K562 (cell line): Measurements from ENCODE around the gene SYNPO2. TPM values are rescaled to one million over a fixed set of nuclear protein-coding genes. Genes with fewer than 3 reads are reported as not detected.

Source experiments
- ATAC-seq: fragments of 200-7000 bp; cut with Tn5 transposase; 3 replicates; pipeline ENCODE4 v1.9.1; 2020; ENCODE audit warnings: moderate library complexity
- BruUV-seq: library from RNA; stranded (reverse); fragments of 400-500 nt; replicated peaks from 2 replicates; lab custom pipeline; 2021; lab: Mats Ljungman, UMichigan
- CTCF ChIA-PET: fragments of 300-600 bp; formaldehyde crosslinking; extraction: SDS; loops from one replicate; lab custom pipeline; 2021; ENCODE audit warnings: low intra/inter-chr PET ratio; lab: Yijun Ruan, JAX
- POLR2A ChIA-PET: fragments of 300-600, 350-650 bp; sonication (Branson Sonifier 250); formaldehyde crosslinking; extraction: SDS; loops from one replicate; lab custom pipeline; 2021; ENCODE audit warnings: antibody characterized with exemption, inconsistent platforms; lab: Yijun Ruan, JAX
- DNase-seq, 4 experiments: peaks; one replicate each; pipeline versions ENCODE4 v3.0.0 to v3.0.0-alpha.2; 2011 to 2018; ENCODE audit warnings: low spot score in 3 of 4, mixed read lengths in 3 of 4; ENCODE audit errors: extremely low read depth in 1 of 4
- FAIRE-seq: peaks from 2 replicates; lab custom pipeline; 2011; peaks lifted over from hg19 to GRCh38; lab: Jason Lieb, UNC
- H2AFZ ChIP-seq: 2 replicates; pipeline ENCODE4 v1.6.0; 2011; ENCODE audit warnings: low read depth, low read length, control low read depth, inconsistent platforms
- H3K27ac ChIP-seq: fragments of 200-600 bp; 3 replicates; pipeline ENCODE4 v1.8.0; 2011; ENCODE audit warnings: low read depth, mild to moderate bottlenecking, control low read depth, inconsistent platforms, low read length, moderate library complexity, mixed read lengths; ENCODE audit errors: extremely low read depth
- H3K27me3 ChIP-seq, 2 experiments: fragments of 300-600 bp in 1 of 2; 2 replicates in 1 of 2; 3 replicates in 1 of 2; pipeline versions ENCODE4 v1.6.0 to v1.8.0; 2011; ENCODE audit warnings: inconsistent platforms in 2 of 2, low read length in 2 of 2, mild to moderate bottlenecking in 1 of 2, mixed read lengths in 1 of 2, moderate library complexity in 1 of 2; ENCODE audit not compliant: control insufficient read depth in 2 of 2, insufficient read depth in 2 of 2
- H3K36me3 ChIP-seq: fragments of 300-600 bp; 3 replicates; pipeline ENCODE4 v1.8.0; 2011; ENCODE audit warnings: mild to moderate bottlenecking, low read length, inconsistent platforms; ENCODE audit not compliant: control insufficient read depth, insufficient read depth
- H3K4me1 ChIP-seq, 2 experiments: fragments of 200-600 bp in 1 of 2; replicated peaks in 1 of 2; 2 replicates in 1 of 2; 3 replicates in 1 of 2; pipeline versions ENCODE4 v1.5.1 to v1.8.0; 2011; ENCODE audit warnings: inconsistent platforms in 2 of 2, low read length in 2 of 2, mild to moderate bottlenecking in 1 of 2, mixed read lengths in 1 of 2, moderate library complexity in 1 of 2; ENCODE audit not compliant: control insufficient read depth in 2 of 2, insufficient read depth in 2 of 2
- H3K4me2 ChIP-seq: 2 replicates; pipeline ENCODE4 v1.6.1; 2011; ENCODE audit warnings: low read length, control low read depth, inconsistent platforms, mixed read lengths; ENCODE audit not compliant: insufficient read depth
- H3K4me3 ChIP-seq: fragments of 200-600 bp; sonication (generic), shearing (Covaris generic); 2 replicates; pipeline ENCODE4 v1.5.1; 2016; ENCODE audit warnings: control low read depth, inconsistent platforms
- H3K79me2 ChIP-seq: fragments of 200-600 bp; 3 replicates; pipeline ENCODE4 v1.8.0; 2011; ENCODE audit warnings: low read length, inconsistent platforms; ENCODE audit not compliant: control insufficient read depth, insufficient read depth
- H3K9ac ChIP-seq, 2 experiments: 2 replicates each; pipeline versions ENCODE4 v1.6.0 to v1.6.1; 2011; ENCODE audit warnings: low read depth in 2 of 2, low read length in 2 of 2, control low read depth in 1 of 2, inconsistent platforms in 1 of 2, mild to moderate bottlenecking in 1 of 2, mixed read lengths in 1 of 2; ENCODE audit not compliant: insufficient read depth in 1 of 2
- H3K9me1 ChIP-seq: one replicate; pipeline ENCODE4 v1.6.0; 2011; ENCODE audit warnings: inconsistent platforms, mild to moderate bottlenecking, low read length, moderate library complexity; ENCODE audit not compliant: control insufficient read depth, insufficient read depth
- H3K9me3 ChIP-seq: replicated peaks from 2 replicates; pipeline ENCODE4 v1.5.1; 2011; ENCODE audit warnings: low read depth, low read length, inconsistent platforms; ENCODE audit not compliant: control insufficient read depth, insufficient read depth
- H4K20me1 ChIP-seq: replicated peaks from 2 replicates; pipeline ENCODE4 v1.6.1; 2011; ENCODE audit warnings: low read length, inconsistent platforms, mixed read lengths; ENCODE audit not compliant: control insufficient read depth, insufficient read depth
- ELF4 ChIP-seq: fragments of 450-650 bp; formaldehyde crosslinking; IDR thresholded peaks from 2 replicates; pipeline ENCODE4 v1.4.0; 2022; ENCODE audit warnings: missing genetic modification characterization
- POLR2H ChIP-seq: IDR thresholded peaks from 2 replicates; pipeline ENCODE4 v1.6.1; 2016; ENCODE audit warnings: missing genetic modification characterization, low read depth, mild to moderate bottlenecking, control low read depth, missing compliant biosample characterization, moderate library complexity
- RAD21 ChIP-seq, 2 experiments: fragments of 250-450 bp in 1 of 2; fragments of 450-650 bp in 1 of 2; sonication (Bioruptor Pico) in 1 of 2; formaldehyde crosslinking in 1 of 2; IDR thresholded peaks in 1 of 2; conservative IDR thresholded peaks in 1 of 2; 2 replicates each; pipeline versions ENCODE4 v1.4.0 to v1.8.0; 2020 to 2022; ENCODE audit warnings: mild to moderate bottlenecking in 2 of 2, moderate library complexity in 1 of 2
- TAL1 ChIP-seq: fragments of 450-650 bp; IDR thresholded peaks from 2 replicates; pipeline ENCODE4 v1.6.1; 2016; ENCODE audit warnings: mild to moderate bottlenecking
- U2AF1 ChIP-seq: fragments of 200-400 bp; formaldehyde crosslinking; optimal IDR thresholded peaks from 2 replicates; pipeline ENCODE3; 2017; ENCODE audit warnings: mild to moderate bottlenecking, low read depth, low read length, moderate library complexity
- WGBS: fragments of 100-300 bp; shearing (Covaris generic); methylation state at CpG from one replicate; pipeline ENCODE4 v1.1.6; 2016; ENCODE audit warnings: low coverage, mixed read lengths; ENCODE audit not compliant: insufficient coverage; ENCODE audit errors: missing lambda C conversion rate; 5-methylcytosine and 5-hydroxymethylcytosine counted together
- in situ Hi-C: fragments of 300-500 bp; cut with MboI; formaldehyde crosslinking; loops from 4 replicates; pipeline ENCODE4 v1.15.0; 2018; ENCODE audit warnings: inconsistent platforms, mixed read lengths
- intact Hi-C: fragments of 100-400 bp; cut with micrococcal nuclease; formaldehyde crosslinking; loops from 2 replicates; pipeline ENCODE4 v1.14.2; 2022
- polyA plus RNA-seq, 8 experiments: library from polyadenylated mRNA; depleted of rRNA in 4 of 8; stranded (reverse) in 5 of 8; unstranded in 3 of 8; fragments of >200 nt; fragmentation: Nextera tagmentation in 2 of 8; fragmentation: Illumina TruSeq in 1 of 8; extraction: Ambion mirVana in 2 of 8; extraction: Trizol in 1 of 8; gene quantifications; 2 replicates each; pipeline versions ENCODE4 v1.2.1 to v1.2.3, GENCODE V29; 2011 to 2014; ENCODE audit warnings: inconsistent platforms in 1 of 8, missing spikeins in 1 of 8
- total RNA-seq, 7 experiments: library from RNA; depleted of rRNA in 6 of 7; stranded (reverse); fragments of >200 nt in 6 of 7; fragmentation: Illumina TruSeq in 2 of 7; extraction: Trizol in 2 of 7; gene quantifications; 2 replicates each; pipeline versions ENCODE4 v1.2.1 to v1.2.3, GENCODE V29; 2011 to 2021; ENCODE audit warnings: low replicate concordance in 1 of 7
- TF ChIP-seq, protein P1 (sequence below), 2 experiments: IDR thresholded peaks; 2 replicates each; pipeline ENCODE4 v1.6.1; 2011; ENCODE audit warnings: borderline replicate concordance in 1 of 2, control low read depth in 1 of 2, low read depth in 1 of 2, low read length in 1 of 2, mild to moderate bottlenecking in 1 of 2, mixed read lengths in 1 of 2, moderate library complexity in 1 of 2; ENCODE audit not compliant: insufficient read depth in 1 of 2, insufficient read length in 1 of 2, poor library complexity in 1 of 2, severe bottlenecking in 1 of 2; ENCODE audit errors: extremely low read depth in 1 of 2
- TF ChIP-seq, protein P2 (sequence below): fragments of 200-800 bp; sonication (Bioruptor generic); IDR thresholded peaks from 2 replicates; pipeline ENCODE4 v1.6.1; 2016; ENCODE audit warnings: missing genetic modification characterization, missing compliant biosample characterization
- TF ChIP-seq, protein P3 (sequence below): fragments of 450-650 bp; IDR thresholded peaks from 2 replicates; pipeline ENCODE4 v1.6.1; 2018; ENCODE audit warnings: mild to moderate bottlenecking, low read depth; ENCODE audit not compliant: partially characterized antibody

The SYNPO2 gene
- total and polyA plus RNA-seq, 9 of the 15 experiments (the other 6 are each of a cell fraction or from before 2014, with no cell fraction given) = 0.03 to 0.18 TPM; not detected in 7

DNA sequence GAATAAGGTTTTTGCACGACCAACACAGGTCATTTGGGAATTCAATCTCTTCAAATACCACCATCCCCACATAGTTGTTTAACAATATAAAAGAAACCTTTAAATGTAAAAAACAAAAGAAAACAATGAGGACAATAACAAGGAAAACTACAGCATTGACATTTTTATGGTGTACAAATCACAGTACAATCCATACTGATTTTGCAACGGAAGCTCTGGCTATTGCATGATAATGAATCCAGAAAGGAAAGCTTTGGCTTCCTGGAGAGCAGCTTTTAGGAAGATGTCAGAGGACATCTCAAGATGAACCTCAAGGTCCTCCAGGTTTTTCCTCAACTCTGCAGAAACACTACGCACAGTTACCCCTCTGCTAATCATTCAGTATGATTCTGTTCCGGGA lies 135.4 kb downstream of the SYNPO2 start:
- Histone ChIP-seq H3K4me2 (no peak overlapping the region), H3K27me3 (peaks cover 0 to 8% of the 10 kb centered on the region in 2 experiments; a peak in 1 of 5 replicates), H3K79me2 (no peaks in the 10 kb centered on the region), H3K9me1 (no peaks in the 10 kb centered on the region), H3K4me1 (no peaks in the 10 kb centered on the region), H4K20me1 (no peaks in the 10 kb centered on the region), H3K36me3 (no peaks in the 10 kb centered on the region), H3K27ac (no peak overlapping the region), H3K9ac (no peak overlapping the region), H2AFZ (no peak overlapping the region), H3K9me3 (no peaks in the 10 kb centered on the region), H3K4me3 (no peak overlapping the region)
- no TSS peak for BruUV-seq
- CTCF ChIA-PET = no interaction called here
- in situ Hi-C loops (no loop called here), intact Hi-C loops (no loop called here)
- TF ChIP-seq, protein P1, sequence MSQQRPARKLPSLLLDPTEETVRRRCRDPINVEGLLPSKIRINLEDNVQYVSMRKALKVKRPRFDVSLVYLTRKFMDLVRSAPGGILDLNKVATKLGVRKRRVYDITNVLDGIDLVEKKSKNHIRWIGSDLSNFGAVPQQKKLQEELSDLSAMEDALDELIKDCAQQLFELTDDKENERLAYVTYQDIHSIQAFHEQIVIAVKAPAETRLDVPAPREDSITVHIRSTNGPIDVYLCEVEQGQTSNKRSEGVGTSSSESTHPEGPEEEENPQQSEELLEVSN (IDR thresholded peaks at IDR 0.05; ENCODE audit: borderline replicate concordance in 1 of 2, extremely low read depth in 1 of 2, insufficient read depth in 1 of 2, insufficient read length in 1 of 2, low read depth in 1 of 2, low read length in 1 of 2, poor library complexity in 1 of 2, severe bottlenecking in 1 of 2) = no peak
- no peak for TF ChIP-seq POLR2H (tag)
- TF ChIP-seq RAD21 (CRISPR knock-in tag; conservative IDR thresholded peaks at IDR 0.05 in 1 of 2, IDR thresholded peaks at IDR 0.05 in 1 of 2) = no peak
- TF ChIP-seq, protein P2, sequence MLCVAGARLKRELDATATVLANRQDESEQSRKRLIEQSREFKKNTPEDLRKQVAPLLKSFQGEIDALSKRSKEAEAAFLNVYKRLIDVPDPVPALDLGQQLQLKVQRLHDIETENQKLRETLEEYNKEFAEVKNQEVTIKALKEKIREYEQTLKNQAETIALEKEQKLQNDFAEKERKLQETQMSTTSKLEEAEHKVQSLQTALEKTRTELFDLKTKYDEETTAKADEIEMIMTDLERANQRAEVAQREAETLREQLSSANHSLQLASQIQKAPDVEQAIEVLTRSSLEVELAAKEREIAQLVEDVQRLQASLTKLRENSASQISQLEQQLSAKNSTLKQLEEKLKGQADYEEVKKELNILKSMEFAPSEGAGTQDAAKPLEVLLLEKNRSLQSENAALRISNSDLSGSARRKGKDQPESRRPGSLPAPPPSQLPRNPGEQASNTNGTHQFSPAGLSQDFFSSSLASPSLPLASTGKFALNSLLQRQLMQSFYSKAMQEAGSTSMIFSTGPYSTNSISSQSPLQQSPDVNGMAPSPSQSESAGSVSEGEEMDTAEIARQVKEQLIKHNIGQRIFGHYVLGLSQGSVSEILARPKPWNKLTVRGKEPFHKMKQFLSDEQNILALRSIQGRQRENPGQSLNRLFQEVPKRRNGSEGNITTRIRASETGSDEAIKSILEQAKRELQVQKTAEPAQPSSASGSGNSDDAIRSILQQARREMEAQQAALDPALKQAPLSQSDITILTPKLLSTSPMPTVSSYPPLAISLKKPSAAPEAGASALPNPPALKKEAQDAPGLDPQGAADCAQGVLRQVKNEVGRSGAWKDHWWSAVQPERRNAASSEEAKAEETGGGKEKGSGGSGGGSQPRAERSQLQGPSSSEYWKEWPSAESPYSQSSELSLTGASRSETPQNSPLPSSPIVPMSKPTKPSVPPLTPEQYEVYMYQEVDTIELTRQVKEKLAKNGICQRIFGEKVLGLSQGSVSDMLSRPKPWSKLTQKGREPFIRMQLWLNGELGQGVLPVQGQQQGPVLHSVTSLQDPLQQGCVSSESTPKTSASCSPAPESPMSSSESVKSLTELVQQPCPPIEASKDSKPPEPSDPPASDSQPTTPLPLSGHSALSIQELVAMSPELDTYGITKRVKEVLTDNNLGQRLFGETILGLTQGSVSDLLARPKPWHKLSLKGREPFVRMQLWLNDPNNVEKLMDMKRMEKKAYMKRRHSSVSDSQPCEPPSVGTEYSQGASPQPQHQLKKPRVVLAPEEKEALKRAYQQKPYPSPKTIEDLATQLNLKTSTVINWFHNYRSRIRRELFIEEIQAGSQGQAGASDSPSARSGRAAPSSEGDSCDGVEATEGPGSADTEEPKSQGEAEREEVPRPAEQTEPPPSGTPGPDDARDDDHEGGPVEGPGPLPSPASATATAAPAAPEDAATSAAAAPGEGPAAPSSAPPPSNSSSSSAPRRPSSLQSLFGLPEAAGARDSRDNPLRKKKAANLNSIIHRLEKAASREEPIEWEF (CRISPR knock-in tag) = no peak
- TF ChIP-seq TAL1 = no peak
- TF ChIP-seq ELF4 = no peak
- TF ChIP-seq, protein P3, sequence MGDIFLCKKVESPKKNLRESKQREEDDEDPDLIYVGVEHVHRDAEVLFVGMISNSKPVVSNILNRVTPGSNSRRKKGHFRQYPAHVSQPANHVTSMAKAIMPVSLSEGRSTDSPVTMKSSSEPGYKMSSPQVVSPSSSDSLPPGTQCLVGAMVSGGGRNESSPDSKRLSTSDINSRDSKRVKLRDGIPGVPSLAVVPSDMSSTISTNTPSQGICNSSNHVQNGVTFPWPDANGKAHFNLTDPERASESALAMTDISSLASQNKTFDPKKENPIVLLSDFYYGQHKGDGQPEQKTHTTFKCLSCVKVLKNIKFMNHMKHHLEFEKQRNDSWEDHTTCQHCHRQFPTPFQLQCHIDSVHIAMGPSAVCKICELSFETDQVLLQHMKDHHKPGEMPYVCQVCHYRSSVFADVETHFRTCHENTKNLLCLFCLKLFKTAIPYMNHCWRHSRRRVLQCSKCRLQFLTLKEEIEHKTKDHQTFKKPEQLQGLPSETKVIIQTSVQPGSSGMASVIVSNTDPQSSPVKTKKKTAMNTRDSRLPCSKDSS = no peak
- no peak for TF ChIP-seq U2AF1
- POLR2A ChIA-PET = no interaction called here
- DNase-seq (no peak), FAIRE-seq (no peak), ATAC-seq (no peak)
- 8% methylated on average over 4 of the region's 4 CpGs for WGBS
